ENCODE results near the gene FGFRL1. TPM values are rescaled to one million over a fixed set of nuclear protein-coding genes. Genes with fewer than 3 reads are reported as not detected.
A peak's percentile ranks its signal among the peaks of the same experiment; 100 is the strongest.

The FGFRL1 gene
- total RNA-seq, 1 donor from 2014 or later: 43.6 TPM

DNA sequence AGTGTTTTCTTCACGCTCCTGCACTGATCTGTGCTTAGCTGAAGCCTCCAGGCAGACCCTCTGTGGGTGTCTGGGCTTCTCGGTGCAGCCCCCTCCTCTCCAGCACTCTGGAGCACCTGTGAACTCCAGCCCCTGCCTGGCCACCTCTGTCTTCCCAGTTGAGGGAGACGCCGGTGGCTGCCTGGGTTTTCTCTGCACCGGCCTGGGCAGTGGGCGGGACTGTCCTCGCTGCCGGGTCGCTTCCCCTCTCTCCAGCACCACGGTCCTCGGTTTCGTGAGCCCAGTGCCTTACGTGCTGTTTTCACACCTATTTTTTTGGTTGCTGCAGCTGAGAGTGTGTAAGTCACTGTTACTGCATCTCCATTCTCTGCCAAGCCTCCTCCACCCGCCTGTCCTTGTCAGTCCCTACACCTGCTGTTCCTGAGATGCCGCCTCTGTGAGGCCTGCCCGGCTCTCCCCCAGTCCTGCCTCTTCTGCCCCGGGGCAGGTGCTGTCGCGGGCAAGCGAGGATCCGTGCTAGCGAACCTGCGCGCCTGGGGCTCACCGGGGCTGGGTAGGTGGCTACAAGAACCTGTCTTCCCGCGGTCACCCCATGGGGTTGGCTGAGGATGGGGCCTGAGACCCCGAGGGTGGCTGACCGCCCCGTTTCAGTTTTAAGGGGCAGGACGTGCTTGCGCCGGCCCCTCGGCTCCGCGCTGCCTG lies 2.4 kb upstream of the FGFRL1 start:
- DNase-seq (ENCODE audit: low read depth): no peak
- peak overlapping the region; percentile 67 for H3K4me3 ChIP-seq (ENCODE audit: low read depth, low read length)
- TF ChIP-seq, protein P1, sequence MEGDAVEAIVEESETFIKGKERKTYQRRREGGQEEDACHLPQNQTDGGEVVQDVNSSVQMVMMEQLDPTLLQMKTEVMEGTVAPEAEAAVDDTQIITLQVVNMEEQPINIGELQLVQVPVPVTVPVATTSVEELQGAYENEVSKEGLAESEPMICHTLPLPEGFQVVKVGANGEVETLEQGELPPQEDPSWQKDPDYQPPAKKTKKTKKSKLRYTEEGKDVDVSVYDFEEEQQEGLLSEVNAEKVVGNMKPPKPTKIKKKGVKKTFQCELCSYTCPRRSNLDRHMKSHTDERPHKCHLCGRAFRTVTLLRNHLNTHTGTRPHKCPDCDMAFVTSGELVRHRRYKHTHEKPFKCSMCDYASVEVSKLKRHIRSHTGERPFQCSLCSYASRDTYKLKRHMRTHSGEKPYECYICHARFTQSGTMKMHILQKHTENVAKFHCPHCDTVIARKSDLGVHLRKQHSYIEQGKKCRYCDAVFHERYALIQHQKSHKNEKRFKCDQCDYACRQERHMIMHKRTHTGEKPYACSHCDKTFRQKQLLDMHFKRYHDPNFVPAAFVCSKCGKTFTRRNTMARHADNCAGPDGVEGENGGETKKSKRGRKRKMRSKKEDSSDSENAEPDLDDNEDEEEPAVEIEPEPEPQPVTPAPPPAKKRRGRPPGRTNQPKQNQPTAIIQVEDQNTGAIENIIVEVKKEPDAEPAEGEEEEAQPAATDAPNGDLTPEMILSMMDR (conservative IDR thresholded peaks at IDR 0.05; ENCODE audit: low read depth, low read length): no peak

DNA sequence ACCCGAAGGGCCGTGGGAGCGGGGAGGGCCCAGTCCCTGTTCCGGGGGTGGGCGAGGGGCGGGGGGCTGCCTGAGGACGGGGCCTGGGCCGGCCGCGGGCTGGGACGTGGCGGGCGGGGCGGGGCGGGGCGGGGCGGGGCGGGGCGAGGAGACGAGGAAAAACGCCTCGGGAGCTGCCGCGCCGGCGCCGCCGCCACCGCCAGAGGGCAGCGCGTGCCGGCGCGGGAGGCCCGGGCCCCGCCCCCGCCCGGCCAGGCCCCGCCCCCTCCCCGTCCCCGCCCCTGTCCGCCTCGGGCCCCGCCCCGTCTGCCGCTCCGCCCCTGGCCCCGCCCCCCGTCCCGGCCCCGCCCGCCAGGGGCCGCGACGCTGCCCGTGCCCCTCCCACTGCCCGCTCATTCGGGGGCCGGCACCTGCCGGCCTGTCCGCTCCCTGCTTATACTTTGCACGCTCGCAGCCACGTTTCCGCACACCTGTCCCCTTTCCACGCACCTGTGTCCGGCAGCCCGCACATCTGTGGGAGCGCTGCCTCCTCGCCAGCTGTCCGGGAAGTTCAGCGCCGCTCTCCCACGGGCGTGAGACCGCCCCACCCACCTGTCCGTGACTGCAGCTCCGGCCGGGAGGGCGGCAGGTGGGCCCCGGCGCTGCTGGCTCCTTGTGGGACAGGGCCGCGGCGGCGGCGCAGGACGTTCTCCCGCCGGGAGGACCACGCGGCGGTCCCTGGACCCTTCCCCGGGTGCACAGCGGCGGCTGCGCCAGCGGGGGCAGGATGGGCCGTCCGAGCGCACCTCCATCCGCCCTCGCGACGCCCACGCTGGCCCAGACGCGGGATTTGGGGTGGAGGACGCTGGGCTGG lies 1.7 kb upstream of the FGFRL1 start:
- TF ChIP-seq, protein P1 (conservative IDR thresholded peaks at IDR 0.05; ENCODE audit: low read depth, low read length): no peak
- DNase-seq (ENCODE audit: low read depth): no peak
- peak overlapping the region; percentile 68 for H3K4me3 ChIP-seq (ENCODE audit: low read depth, low read length)

DNA sequence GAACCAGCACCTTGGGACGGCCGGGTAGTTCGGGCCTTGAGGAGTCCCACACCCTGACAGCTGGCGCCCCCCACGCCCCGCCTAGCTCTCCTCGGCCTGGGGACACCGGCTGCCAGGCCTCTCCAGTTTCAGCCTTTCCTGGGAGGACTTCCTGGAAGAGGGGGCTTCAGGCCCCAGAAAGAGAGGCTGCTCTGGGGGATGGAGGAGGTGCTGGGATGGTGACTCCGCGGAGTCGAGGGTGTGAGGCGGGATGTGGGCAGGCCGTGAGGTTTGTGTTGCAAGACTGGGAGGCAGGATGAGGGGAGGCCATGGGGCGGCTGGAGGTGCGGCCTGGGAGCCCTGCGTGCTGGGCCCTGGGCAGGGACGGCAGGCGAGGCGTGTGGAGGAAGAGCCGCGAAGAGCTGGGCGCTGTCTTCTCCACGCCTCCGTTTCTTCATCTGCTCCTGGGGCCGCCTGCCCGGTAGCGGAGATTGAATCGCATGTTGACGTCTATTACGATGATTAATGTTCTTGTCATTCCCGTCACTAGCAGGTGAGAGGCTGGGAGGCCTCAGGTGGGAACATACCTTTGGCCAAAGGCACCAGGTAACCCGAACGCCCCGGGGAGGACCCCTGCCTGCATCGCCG lies 918 bp upstream of the FGFRL1 start:
- peak overlapping the region; percentile 68 for H3K4me3 ChIP-seq (ENCODE audit: low read depth, low read length)
- TF ChIP-seq, protein P1 (conservative IDR thresholded peaks at IDR 0.05; ENCODE audit: low read depth, low read length): peak; percentile 22
- DNase-seq (ENCODE audit: low read depth): no peak

DNA sequence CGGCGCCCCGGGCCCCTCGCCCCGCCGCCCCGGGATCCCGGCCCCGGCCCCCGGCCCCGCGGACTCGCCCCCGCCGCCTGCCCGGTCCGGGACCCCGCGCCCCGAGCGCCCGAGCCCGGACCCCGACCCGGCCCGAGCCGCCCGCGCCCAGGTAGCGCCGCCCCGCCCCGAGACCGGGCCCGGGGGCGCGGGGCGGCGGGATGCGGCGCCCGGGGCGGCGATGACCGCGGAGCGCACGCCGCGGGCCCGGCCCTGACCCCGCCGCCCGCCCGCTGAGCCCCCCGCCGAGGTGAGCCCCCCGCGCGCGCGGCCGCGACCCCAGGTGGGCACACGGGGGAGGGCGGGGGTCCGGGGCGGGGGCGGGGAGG lies 224 bp downstream of the FGFRL1 start:
- no peak for DNase-seq (ENCODE audit: low read depth)
- TF ChIP-seq, protein P1 (conservative IDR thresholded peaks at IDR 0.05; ENCODE audit: low read depth, low read length): no peak
- H3K4me3 ChIP-seq (ENCODE audit: low read depth, low read length): no peak overlapping the region

DNA sequence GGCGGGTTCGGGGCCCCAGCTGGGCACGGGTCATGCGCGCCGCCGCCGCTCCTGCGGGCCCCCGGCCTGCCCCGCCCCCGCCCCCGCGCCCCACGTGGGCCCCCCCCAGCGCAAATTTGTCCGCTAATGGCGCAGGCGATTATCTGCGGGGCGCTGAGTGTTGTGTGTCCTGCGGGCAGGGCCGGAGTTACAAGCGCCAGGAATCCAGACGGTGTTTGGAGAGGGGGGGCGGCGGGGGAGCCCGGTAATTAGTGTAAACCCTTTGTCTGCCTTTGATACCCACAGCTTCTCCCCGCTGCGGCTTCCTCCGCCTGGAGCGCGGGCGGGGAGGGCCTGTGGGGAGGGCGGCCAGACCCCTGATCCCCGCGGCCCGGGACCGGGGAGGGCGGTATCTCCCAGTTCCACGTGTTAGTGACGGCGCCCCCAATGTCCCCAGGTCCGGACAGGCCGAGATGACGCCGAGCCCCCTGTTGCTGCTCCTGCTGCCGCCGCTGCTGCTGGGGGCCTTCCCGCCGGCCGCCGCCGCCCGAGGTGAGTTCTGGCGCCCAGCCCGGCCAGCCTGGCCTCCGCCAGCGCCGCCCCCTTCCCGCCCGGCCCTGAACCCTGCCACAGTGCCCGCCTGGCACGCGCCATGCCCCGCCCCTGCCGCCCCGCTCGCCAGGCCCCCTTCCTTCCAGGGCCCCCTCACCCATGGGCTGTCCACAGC lies 761 bp downstream of the FGFRL1 start:
- TF ChIP-seq, protein P1 (conservative IDR thresholded peaks at IDR 0.05; ENCODE audit: low read depth, low read length): no peak
- DNase-seq (ENCODE audit: low read depth): no peak
- peak overlapping the region; percentile 59 for H3K4me3 ChIP-seq (ENCODE audit: low read depth, low read length)

DNA sequence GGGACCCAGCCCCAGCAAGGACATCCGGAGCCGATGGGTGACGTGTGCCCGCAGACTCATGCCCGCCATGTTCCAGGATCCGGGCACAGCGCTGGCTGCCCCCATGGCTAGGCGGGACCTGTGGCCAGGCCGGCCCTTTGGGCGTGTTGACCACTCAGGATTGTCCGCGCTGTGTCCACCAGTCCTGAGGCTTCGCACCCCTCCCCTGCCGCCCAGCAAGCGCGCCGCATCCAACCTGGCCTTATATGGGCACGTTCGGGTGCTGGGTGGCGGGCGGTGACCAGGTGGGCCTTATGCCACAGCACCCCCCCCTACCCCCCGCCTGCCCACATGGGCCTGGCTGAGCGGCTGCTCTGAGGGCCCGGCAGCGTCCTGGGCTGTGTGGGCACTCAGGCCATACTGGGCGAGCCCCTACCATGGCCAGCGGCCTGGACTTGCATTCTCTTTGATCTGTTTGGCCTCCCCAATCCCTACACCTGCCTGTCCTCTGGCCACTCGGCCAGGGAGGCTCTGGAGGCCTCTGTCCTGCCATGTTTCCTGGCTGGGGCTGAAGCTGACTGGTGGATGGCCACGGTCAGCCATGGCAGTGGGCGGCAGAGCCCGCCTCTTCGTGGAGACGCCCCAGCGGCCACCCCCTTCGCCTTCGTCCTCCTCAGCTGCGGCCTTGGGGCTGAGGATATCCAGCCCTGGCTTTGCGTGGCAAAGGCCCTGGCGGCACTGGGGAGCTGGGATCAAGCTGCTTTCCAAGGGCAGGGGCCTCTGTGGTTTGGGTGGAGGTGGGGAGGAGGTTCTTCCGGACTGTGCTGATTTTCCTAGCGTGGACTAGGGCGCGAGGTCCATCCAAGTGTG lies 2.0 kb downstream of the FGFRL1 start:
- TF ChIP-seq, protein P1 (conservative IDR thresholded peaks at IDR 0.05; ENCODE audit: low read depth, low read length): no peak
- no peak overlapping the region for H3K4me3 ChIP-seq (ENCODE audit: low read depth, low read length)
- no peak for DNase-seq (ENCODE audit: low read depth)
